ENCODE measurements around the gene GFM2.
"Not testable (repeated sequence)": the region's sequence is repeated elsewhere in the genome, so short reads cannot be mapped to it uniquely, and the experiment has no call there.

Gene GFM2

GRCh38 chr5:74693191-74693590 is 73.7 kb downstream of the GFM2 start:
- DNase-seq = no peak

GRCh38 chr5:74686962-74687751 is 79.8 kb downstream of the GFM2 start:
- DNase-seq = no peak

- DNase-seq = no peak
Measured at GRCh38 chr5:74685979-74686631, 80.8 kb downstream of the GFM2 start.

GRCh38 chr5:74684900-74685851 is 81.7 kb downstream of the GFM2 start, which contains the start of gene HEXB:
TSS of gene HEXB (plus strand) at chr5:74685233. CDS start at chr5:74685261, 28 bp downstream.
- DNase-seq = peak; percentile 47

GRCh38 chr5:74679966-74680365 is 87.0 kb downstream of the GFM2 start:
- no peak for DNase-seq

- DNase-seq = not testable (repeated sequence)
Measured at GRCh38 chr5:74679300-74679699, 87.6 kb downstream of the GFM2 start.

- not testable (repeated sequence) for DNase-seq
Measured at GRCh38 chr5:74678123-74678522, 88.8 kb downstream of the GFM2 start.

GRCh38 chr5:74676466-74676865 is 90.5 kb downstream of the GFM2 start:
- DNase-seq = not testable (repeated sequence)

- DNase-seq = peak; percentile 78
Measured at GRCh38 chr5:74673011-74673790, 93.7 kb downstream of the GFM2 start.

GRCh38 chr5:74672215-74672877 is 94.6 kb downstream of the GFM2 start:
- DNase-seq = peak; percentile 42
